Psoas muscle (tissue), 8 donors: ENCODE measurements around the gene ITGA4. TPM values are rescaled to one million over a fixed set of nuclear protein-coding genes. Genes with fewer than 3 reads are reported as not detected.

Experiments used
- ATAC-seq, 4 donors: fragments of 200-7000 bp; cut with Tn5 transposase; one replicate each; pipeline ENCODE4 v1.9.1; 2020; ENCODE audit warnings: moderate library complexity in 3 of 4, mild to moderate bottlenecking in 2 of 4
- DNase-seq, 2 donors: peaks; one replicate each; pipeline ENCODE4 v3.0.0-alpha.2; 2020
- H3K27ac ChIP-seq: fragments of 200-600 bp; one replicate; pipeline ENCODE4 v1.8.0; 2022
- H3K27me3 ChIP-seq, 3 donors: fragments of 200-600 bp in 1 of 3; one replicate each; pipeline versions ENCODE4 v1.6.1 to v1.8.0; 2013 to 2022; ENCODE audit warnings: low read length in 2 of 3, mild to moderate bottlenecking in 2 of 3, moderate library complexity in 1 of 3; ENCODE audit not compliant: insufficient read depth in 3 of 3
- H3K36me3 ChIP-seq, 2 donors: fragments of 200-600 bp in 1 of 2; one replicate each; pipeline versions ENCODE4 v1.6.1 to v1.8.0; 2013 to 2022; ENCODE audit warnings: low read depth in 1 of 2, mild to moderate bottlenecking in 1 of 2, moderate library complexity in 1 of 2; ENCODE audit not compliant: insufficient read depth in 1 of 2
- H3K4me1 ChIP-seq: fragments of 200-600 bp; one replicate; pipeline ENCODE4 v1.8.0; 2022
- H3K4me3 ChIP-seq: fragments of 200-600 bp; one replicate; pipeline ENCODE4 v1.8.0; 2022; ENCODE audit warnings: mild to moderate bottlenecking
- H3K9me3 ChIP-seq: fragments of 200-600 bp; one replicate; pipeline ENCODE4 v1.8.0; 2022
- CTCF ChIP-seq: fragments of 200-600 bp; IDR thresholded peaks from one replicate; pipeline ENCODE4 v1.8.0; 2022; ENCODE audit warnings: antibody characterized with exemption
- WGBS, 3 donors: extraction: QIAGEN DNeasy Blood & Tissue Kit; methylation state at CpG; one replicate each; pipeline versions ENCODE4 v1.1.6 to v1.1.7; 2013; 5-methylcytosine and 5-hydroxymethylcytosine counted together
- intact Hi-C, 2 donors: fragments of 100-400 bp; cut with DNase I; formaldehyde crosslinking; loops; one replicate each; pipeline versions ENCODE4 v1.11.0 to v1.14.2; 2022
- polyA plus RNA-seq, 3 donors: library from polyadenylated mRNA; stranded (reverse); fragments of 200-250 nt; gene quantifications; one replicate each; pipeline ENCODE4 v1.2.3, GENCODE V29; 2013
- total RNA-seq, 4 donors: library from RNA; stranded (reverse); fragmentation: NEBNext Ultra II Directional in 2 of 4; extraction: Animal tissue kit (Norgen Biotek cat#: 25700) in 2 of 4; gene quantifications; one replicate each; pipeline versions ENCODE4 v1.2.1 to v1.2.4, GENCODE V29; 2021 to 2023
- donor health status: healthy with polysubstance abuse.
- donor health status: DM: no; HTN: no; CAD: no; lungs with moderate emphysema.
- donor health status: Bipolar disorder and iron deficiency.
- donor health status: healthy.
- donor health status: DM: yes; HTN: yes; CAD: no.
- donor health status: DM: no; HTN: no; CAD: no.
- donor health status: DM: no; HTN: no; CAD: no.
- donor health status: DM: yes; HTN: yes; CAD: no.

The ITGA4 gene
- total and polyA plus RNA-seq, 7 donors: 0.16 to 2.6 (median 0.85) TPM

GRCh38 chr2:181558371-181558770 is 101.2 kb downstream of the ITGA4 start:
- Histone ChIP-seq H3K9me3 (no peaks in the 10 kb centered on the region), H3K27me3 (no peaks in the 10 kb centered on the region), H3K36me3 (no peaks in the 10 kb centered on the region), H3K27ac (no peak overlapping the region), H3K4me3 (no peak overlapping the region), H3K4me1 (no peaks in the 10 kb centered on the region)
- TF ChIP-seq CTCF: no peak
- 74 to 77% (median 75%) methylated on average over 2 of the region's 2 CpGs for WGBS, 3 donors
- ATAC-seq: no peak
- intact Hi-C loops: no loop called here
- DNase-seq: no peak

GRCh38 chr2:181563101-181563692 is 106.0 kb downstream of the ITGA4 start:
- DNase-seq: no peak
- no peak overlapping the region for H3K4me3 ChIP-seq
- H3K27me3 ChIP-seq: no peaks in the 10 kb centered on the region
- H3K9me3 ChIP-seq: no peaks in the 10 kb centered on the region
- H3K4me1 ChIP-seq: no peaks in the 10 kb centered on the region
- no peak overlapping the region for H3K27ac ChIP-seq
- TF ChIP-seq CTCF: no peak
- WGBS, 3 donors: 37 to 61% (median 51%) methylated on average over 1 of the region's 1 CpG
- H3K36me3 ChIP-seq: no peaks in the 10 kb centered on the region
- ATAC-seq: no peak
- intact Hi-C loops: no loop called here

GRCh38 chr2:181566334-181567032 is 109.3 kb downstream of the ITGA4 start:
- no peak for ATAC-seq
- DNase-seq: no peak
- Histone ChIP-seq H3K4me3 (no peak overlapping the region), H3K27me3 (no peaks in the 10 kb centered on the region), H3K36me3 (no peaks in the 10 kb centered on the region), H3K4me1 (no peaks in the 10 kb centered on the region), H3K9me3 (no peaks in the 10 kb centered on the region), H3K27ac (no peak overlapping the region)
- WGBS, 3 donors: 34 to 47% (median 34%) methylated on average over 6 of the region's 6 CpGs
- intact Hi-C loops: no loop called here
- TF ChIP-seq CTCF: no peak

GRCh38 chr2:181570059-181570458 is 112.9 kb downstream of the ITGA4 start:
- 77 to 84% (median 81%) methylated on average over 2 of the region's 2 CpGs for WGBS, 3 donors
- TF ChIP-seq CTCF: no peak
- ATAC-seq (no peak), DNase-seq (no peak)
- no peak overlapping the region for H3K4me3 ChIP-seq
- H3K27me3 ChIP-seq: no peaks in the 10 kb centered on the region
- no peaks in the 10 kb centered on the region for H3K9me3 ChIP-seq
- H3K27ac ChIP-seq: no peak overlapping the region
- no peaks in the 10 kb centered on the region for H3K36me3 ChIP-seq
- no peaks in the 10 kb centered on the region for H3K4me1 ChIP-seq
- intact Hi-C loops: loop anchor here in 1 of 2 donors (10.0 kb wide), 1 partner anchor 145 kb away; no protein-coding TSS in a partner anchor
